Neuronal stem cell (in vitro differentiated cells): Measurements from ENCODE around the gene MTUS2.
"Not testable (repeated sequence)": the region's sequence is repeated elsewhere in the genome, so short reads cannot be mapped to it uniquely, and the experiment has no call there.

Experiments
- DNase-seq: peaks from one replicate; pipeline ENCODE4 v3.0.0-alpha.2; 2013; ENCODE audit warnings: low spot score
- H2AFZ ChIP-seq: one replicate; pipeline ENCODE4 v1.6.1; 2013; ENCODE audit warnings: mild to moderate bottlenecking, low read length, inconsistent platforms
- H2AK5ac ChIP-seq: 2 replicates; pipeline ENCODE4 v1.6.1; 2013; ENCODE audit warnings: low read depth, mild to moderate bottlenecking, inconsistent platforms, low read length, moderate library complexity, mixed read lengths
- H2BK120ac ChIP-seq: 2 replicates; pipeline ENCODE4 v1.6.1; 2013; ENCODE audit warnings: low read depth, mild to moderate bottlenecking, inconsistent platforms, low read length, moderate library complexity, mixed read lengths
- H2BK12ac ChIP-seq: one replicate; pipeline ENCODE4 v1.6.1; 2013; ENCODE audit warnings: low read length, inconsistent platforms
- H2BK15ac ChIP-seq: 2 replicates; pipeline ENCODE4 v1.6.1; 2013; ENCODE audit warnings: mild to moderate bottlenecking, low read length, inconsistent platforms, mixed read lengths
- H2BK5ac ChIP-seq: one replicate; pipeline ENCODE4 v1.6.1; 2013; ENCODE audit warnings: inconsistent platforms, mild to moderate bottlenecking, low read length, moderate library complexity
- H3K14ac ChIP-seq: one replicate; pipeline ENCODE4 v1.6.1; 2013; ENCODE audit warnings: low read length, inconsistent platforms
- H3K18ac ChIP-seq: 2 replicates; pipeline ENCODE4 v1.6.1; 2013; ENCODE audit warnings: low read length, inconsistent platforms
- H3K23ac ChIP-seq: 2 replicates; pipeline ENCODE4 v1.6.1; 2013; ENCODE audit warnings: low read depth, mild to moderate bottlenecking, mixed read lengths, low read length, inconsistent platforms; ENCODE audit not compliant: poor library complexity
- H3K27ac ChIP-seq: replicated peaks from 3 replicates; pipeline ENCODE4 v1.5.1; 2013; ENCODE audit warnings: low read length, inconsistent platforms
- H3K27me3 ChIP-seq, 3 experiments: 2 replicates each; pipeline ENCODE4 v1.6.1; 2013; ENCODE audit warnings: low read length in 3 of 3, mild to moderate bottlenecking in 2 of 3, inconsistent platforms in 1 of 3, low read depth in 1 of 3, mixed read lengths in 1 of 3, moderate library complexity in 1 of 3; ENCODE audit not compliant: control insufficient read depth in 3 of 3, insufficient read depth in 3 of 3
- H3K36me3 ChIP-seq, 2 donors: replicated peaks in 1 of 2; 2 replicates each; pipeline ENCODE4 v1.6.1; 2013; ENCODE audit warnings: low read length in 2 of 2; ENCODE audit not compliant: control insufficient read depth in 2 of 2, insufficient read depth in 2 of 2
- H3K4ac ChIP-seq: 2 replicates; pipeline ENCODE4 v1.6.1; 2013; ENCODE audit warnings: inconsistent platforms, mild to moderate bottlenecking, low read length, moderate library complexity
- H3K4me1 ChIP-seq, 2 donors: 1 replicate in 1 of 2; 2 replicates in 1 of 2; pipeline ENCODE4 v1.6.1; 2013; ENCODE audit warnings: low read length in 2 of 2, low read depth in 1 of 2; ENCODE audit not compliant: control insufficient read depth in 2 of 2, insufficient read depth in 1 of 2
- H3K4me2 ChIP-seq: one replicate; pipeline ENCODE4 v1.6.1; 2013; ENCODE audit warnings: mild to moderate bottlenecking, low read length, inconsistent platforms; ENCODE audit not compliant: insufficient read depth, poor library complexity, severe bottlenecking
- H3K4me3 ChIP-seq, 2 donors: 2 replicates each; pipeline ENCODE4 v1.5.1; 2013; ENCODE audit warnings: low read length in 2 of 2, mild to moderate bottlenecking in 2 of 2, inconsistent platforms in 1 of 2, moderate library complexity in 1 of 2
- H3K79me1 ChIP-seq: one replicate; pipeline ENCODE4 v1.6.1; 2013; ENCODE audit warnings: low read depth, mild to moderate bottlenecking, inconsistent platforms, low read length, moderate library complexity
- H3K9ac ChIP-seq: one replicate; pipeline ENCODE4 v1.6.1; 2013; ENCODE audit warnings: mild to moderate bottlenecking, low read depth, low read length, inconsistent platforms; ENCODE audit not compliant: poor library complexity
- H3K9me3 ChIP-seq, 2 donors: replicated peaks in 1 of 2; 2 replicates each; pipeline versions ENCODE3 to v1.6.1; 2013; ENCODE audit warnings: low read length in 2 of 2, mild to moderate bottlenecking in 2 of 2, inconsistent platforms in 1 of 2, low read depth in 1 of 2, mixed read lengths in 1 of 2, moderate library complexity in 1 of 2; ENCODE audit not compliant: control insufficient read depth in 2 of 2, insufficient read depth in 1 of 2
- H4K8ac ChIP-seq: one replicate; pipeline ENCODE4 v1.6.1; 2013; ENCODE audit warnings: low read depth, mild to moderate bottlenecking, inconsistent platforms, low read length, moderate library complexity
- H4K91ac ChIP-seq: one replicate; pipeline ENCODE4 v1.6.1; 2013; ENCODE audit warnings: low read length, low read depth, mild to moderate bottlenecking, inconsistent platforms; ENCODE audit not compliant: poor library complexity
- WGBS, 2 donors: extraction: QIAGEN DNeasy Blood & Tissue Kit; methylation state at CpG; one replicate each; pipeline ENCODE4 v1.1.7; 2013; ENCODE audit warnings: missing lambda C conversion rate in 2 of 2, mixed read lengths in 1 of 2; ENCODE audit not compliant: insufficient read length in 2 of 2, insufficient replicate concordance in 1 of 2; ENCODE audit errors: extremely low coverage in 2 of 2; 5-methylcytosine and 5-hydroxymethylcytosine counted together

The MTUS2 gene

DNA sequence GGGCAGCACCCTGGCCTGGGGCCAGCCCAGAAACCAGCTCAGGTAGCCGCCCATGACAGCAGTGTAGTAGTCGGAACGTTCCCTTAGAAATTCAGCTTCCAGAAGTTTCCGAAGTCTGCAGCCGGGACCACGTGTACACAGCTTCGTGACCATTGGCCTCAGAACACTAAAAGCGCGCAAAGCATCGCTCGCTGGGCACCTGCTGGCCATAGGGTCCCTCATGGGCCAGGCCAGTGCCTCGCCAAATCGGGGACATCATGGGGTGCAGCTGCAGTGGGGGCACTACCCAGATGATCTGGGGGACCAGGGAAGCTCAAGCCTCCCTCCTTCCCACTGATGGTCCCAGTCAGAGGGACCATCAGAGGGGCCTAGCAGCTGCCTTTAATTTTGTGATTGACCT, 384.5 kb downstream of the MTUS2 start:
- no CpG with 5 or more reads among the region's 13 CpGs for WGBS, 2 donors
- no peak overlapping the region for H2BK12ac ChIP-seq

GRCh38 chr13:29210676-29211075, 390.5 kb downstream of the MTUS2 start:
- Histone ChIP-seq H3K4ac (no peak overlapping the region), H3K27me3 (no peaks in the 10 kb centered on the region), H3K18ac (no peak overlapping the region), H2BK12ac (no peak overlapping the region), H2AK5ac (no peak overlapping the region), H3K79me1 (no peaks in the 10 kb centered on the region), H4K8ac (no peak overlapping the region), H2BK120ac (no peak overlapping the region), H3K9ac (no peak overlapping the region), H3K14ac (no peak overlapping the region), H2BK5ac (no peak overlapping the region), H3K27ac (no peak overlapping the region), H3K4me3 (no peak overlapping the region), H3K23ac (no peak overlapping the region), H3K4me2 (no peak overlapping the region), H3K9me3 (no peaks in the 10 kb centered on the region), H4K91ac (no peak overlapping the region), H3K36me3 (no peaks in the 10 kb centered on the region), H3K4me1 (no peaks in the 10 kb centered on the region), H2AFZ (no peak overlapping the region), H2BK15ac (no peak overlapping the region)
- no peak for DNase-seq
- no CpG with 5 or more reads among the region's 4 CpGs for WGBS, 2 donors

More for the DNA sequence above, 384.5 kb downstream of the MTUS2 start:
- no peak overlapping the region for H2BK120ac ChIP-seq
- H3K27ac ChIP-seq: no peak overlapping the region
- no peak overlapping the region for H4K91ac ChIP-seq
- H3K36me3 ChIP-seq: no peaks in the 10 kb centered on the region
- no peak overlapping the region for H4K8ac ChIP-seq
- H3K18ac ChIP-seq: no peak overlapping the region
- no peak overlapping the region for H3K9ac ChIP-seq
- H2AFZ ChIP-seq: no peak overlapping the region
- no peak for DNase-seq
- H3K4me2 ChIP-seq: no peak overlapping the region
- no peak overlapping the region for H2BK15ac ChIP-seq
- H2BK5ac ChIP-seq: no peak overlapping the region
- no peak overlapping the region for H3K4ac ChIP-seq
- no peak overlapping the region for H3K14ac ChIP-seq
- no peaks in the 10 kb centered on the region for H3K4me1 ChIP-seq
- no peak overlapping the region for H2AK5ac ChIP-seq
- H3K4me3 ChIP-seq: no peak overlapping the region
- no peak overlapping the region for H3K23ac ChIP-seq
- no peaks in the 10 kb centered on the region for H3K79me1 ChIP-seq
- no peaks in the 10 kb centered on the region for H3K9me3 ChIP-seq
- H3K27me3 ChIP-seq: no peaks in the 10 kb centered on the region

DNA sequence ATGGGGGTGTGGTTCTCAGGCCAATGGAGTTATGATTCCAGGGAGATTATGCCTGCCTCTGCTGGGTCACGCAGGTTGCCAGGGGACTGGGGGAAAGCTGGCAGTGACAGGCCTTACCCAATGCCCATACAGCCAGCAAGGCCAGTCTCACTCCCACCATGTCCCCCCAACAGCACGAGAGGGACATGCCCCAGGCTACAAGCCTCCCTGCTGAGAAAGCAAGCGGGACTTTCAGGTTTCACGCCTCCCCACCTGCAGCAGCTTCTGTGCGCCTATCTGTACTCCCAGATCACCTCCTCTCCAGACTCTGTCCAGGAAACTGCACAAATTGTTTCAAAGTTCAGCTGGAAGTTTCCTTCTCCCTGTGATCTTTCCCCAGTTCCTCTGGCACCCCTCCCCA, 391.0 kb downstream of the MTUS2 start:
- H3K79me1 ChIP-seq, H3K4me1 ChIP-seq, DNase-seq, H3K4me3 ChIP-seq, H3K18ac ChIP-seq, H3K9ac ChIP-seq, H3K4ac ChIP-seq, H2BK120ac ChIP-seq, H2BK5ac ChIP-seq, H3K14ac ChIP-seq, H2AFZ ChIP-seq, H3K9me3 ChIP-seq, H3K27me3 ChIP-seq, H4K91ac ChIP-seq, H2BK12ac ChIP-seq, H3K4me2 ChIP-seq, H3K23ac ChIP-seq, H2BK15ac ChIP-seq, H3K36me3 ChIP-seq, H2AK5ac ChIP-seq, H4K8ac ChIP-seq, H3K27ac ChIP-seq: not testable (repeated sequence)
- no CpG with 5 or more reads among the region's 5 CpGs for WGBS, 2 donors

GRCh38 chr13:29222458-29222857, 402.3 kb downstream of the MTUS2 start:
- no peak for DNase-seq
- Histone ChIP-seq H3K18ac (peak overlapping the region; percentile 58), H2AFZ (no peak overlapping the region), H3K9ac (no peak overlapping the region), H4K91ac (no peak overlapping the region), H3K27me3 (no peaks in the 10 kb centered on the region), H3K4ac (no peak overlapping the region), H2AK5ac (no peak overlapping the region), H3K79me1 (no peaks in the 10 kb centered on the region), H2BK12ac (no peak overlapping the region), H3K27ac (no peak overlapping the region), H2BK5ac (no peak overlapping the region), H4K8ac (no peak overlapping the region), H3K14ac (peak overlapping the region; percentile 64), H3K23ac (no peak overlapping the region), H3K4me1 (no peaks in the 10 kb centered on the region), H3K4me3 (peak overlapping the region in 1 of 2 donors; percentile 51), H3K9me3 (peaks cover 0 to 5% of the 10 kb centered on the region in 2 donors), H3K4me2 (no peak overlapping the region), H3K36me3 (peaks cover 0 to 3% of the 10 kb centered on the region in 2 donors), H2BK15ac (no peak overlapping the region), H2BK120ac (no peak overlapping the region)
- no CpG with 5 or more reads among the region's 5 CpGs for WGBS, 2 donors
